Astrocyte (in vitro differentiated cells and primary cell): ENCODE measurements around the gene BICDL2. TPM values are rescaled to one million over a fixed set of nuclear protein-coding genes. Genes with fewer than 3 reads are reported as not detected.

Experiments used
- DNase-seq: peaks from one replicate; pipeline ENCODE4 v3.0.0-alpha.2; 2010; ENCODE audit warnings: low read depth
- FAIRE-seq: peaks from 2 replicates; lab custom pipeline; 2011; peaks lifted over from hg19 to GRCh38; lab: Jason Lieb, UNC
- H2AFZ ChIP-seq: 2 replicates; pipeline ENCODE4 v1.6.0; 2012; ENCODE audit warnings: low read depth, low read length, inconsistent platforms
- H3K27ac ChIP-seq: 2 replicates; pipeline ENCODE4 v1.5.1; 2011; ENCODE audit warnings: low read depth, low read length, inconsistent platforms
- H3K27me3 ChIP-seq: 2 replicates; pipeline ENCODE4 v1.6.0; 2011; ENCODE audit warnings: low read length, inconsistent platforms; ENCODE audit not compliant: insufficient read depth
- H3K36me3 ChIP-seq: 2 replicates; pipeline ENCODE4 v1.5.1; 2011; ENCODE audit warnings: low read length, inconsistent platforms; ENCODE audit not compliant: insufficient read depth
- H3K4me1 ChIP-seq: 2 replicates; pipeline ENCODE4 v1.5.1; 2011; ENCODE audit warnings: low read length, inconsistent platforms; ENCODE audit not compliant: insufficient read depth
- H3K4me2 ChIP-seq: 2 replicates; pipeline ENCODE4 v1.6.0; 2012; ENCODE audit warnings: low read length, inconsistent platforms
- H3K4me3 ChIP-seq: 2 replicates; pipeline ENCODE4 v1.5.1; 2011; ENCODE audit warnings: low read depth, mild to moderate bottlenecking, low read length, inconsistent platforms; ENCODE audit not compliant: insufficient read depth
- H3K79me2 ChIP-seq: 2 replicates; pipeline ENCODE4 v1.6.0; 2012; ENCODE audit warnings: mild to moderate bottlenecking, low read length, inconsistent platforms; ENCODE audit not compliant: insufficient read depth
- H3K9ac ChIP-seq: 2 replicates; pipeline ENCODE4 v1.6.0; 2012; ENCODE audit warnings: mild to moderate bottlenecking, low read length, inconsistent platforms
- H3K9me3 ChIP-seq: 2 replicates; pipeline ENCODE4 v1.5.1; 2012; ENCODE audit warnings: low read depth, mild to moderate bottlenecking, low read length, inconsistent platforms; ENCODE audit not compliant: insufficient read depth
- H4K20me1 ChIP-seq: 2 replicates; pipeline ENCODE4 v1.6.0; 2012; ENCODE audit warnings: low read length, inconsistent platforms; ENCODE audit not compliant: insufficient read depth
- H3K27ac Mint-ChIP-seq: one replicate; pipeline ENCODE4 v1.8.0; 2021; ENCODE audit warnings: mild to moderate bottlenecking, mixed read lengths; ENCODE audit not compliant: unreplicated experiment
- H3K27me3 Mint-ChIP-seq: one replicate; pipeline ENCODE4 v1.8.0; 2021; ENCODE audit warnings: low read depth, mixed read lengths; ENCODE audit not compliant: unreplicated experiment
- H3K36me3 Mint-ChIP-seq: one replicate; pipeline ENCODE4 v1.8.0; 2021; ENCODE audit warnings: low read depth, mixed read lengths; ENCODE audit not compliant: unreplicated experiment
- H3K4me1 Mint-ChIP-seq: one replicate; pipeline ENCODE4 v1.8.0; 2021; ENCODE audit warnings: low read depth, mixed read lengths; ENCODE audit not compliant: unreplicated experiment
- H3K4me3 Mint-ChIP-seq: one replicate; pipeline ENCODE4 v1.8.0; 2021; ENCODE audit warnings: mild to moderate bottlenecking, moderate library complexity, mixed read lengths; ENCODE audit not compliant: unreplicated experiment
- H3K9me3 Mint-ChIP-seq: one replicate; pipeline ENCODE4 v1.8.0; 2021; ENCODE audit warnings: mild to moderate bottlenecking, mixed read lengths; ENCODE audit not compliant: unreplicated experiment
- CTCF ChIP-seq: IDR thresholded peaks from 2 replicates; pipeline ENCODE4 v1.5.1; 2011; ENCODE audit warnings: low read depth, mild to moderate bottlenecking, inconsistent platforms, low read length, moderate library complexity; ENCODE audit not compliant: insufficient read depth
- EZH2 ChIP-seq: IDR thresholded peaks from 2 replicates; pipeline ENCODE4 v1.6.1; 2012; ENCODE audit warnings: mild to moderate bottlenecking, low read length, inconsistent platforms; ENCODE audit not compliant: insufficient read depth
- total RNA-seq: library from RNA; stranded (reverse); gene quantifications from 2 replicates; pipeline ENCODE4 v1.2.1, GENCODE V29; 2021

BICDL2 gene
- total RNA-seq, 1 donor from 2014 or later: 0.16 TPM

- H3K36me3 ChIP-seq: no peaks in the 10 kb centered on the region
- H3K9ac ChIP-seq: peak overlapping the region; percentile 85
- Mint-ChIP-seq H3K4me3 (peak overlapping the region; percentile 86), H3K36me3 (peaks cover 10% of the 10 kb centered on the region), H3K27ac (no peak overlapping the region), H3K9me3 (peaks cover 3% of the 10 kb centered on the region), H3K4me1 (no peaks in the 10 kb centered on the region), H3K27me3 (peaks cover 6% of the 10 kb centered on the region)
- FAIRE-seq: no peak
- H3K4me2 ChIP-seq: peak overlapping the region; percentile 93
- H3K4me1 ChIP-seq: peaks cover 10% of the 10 kb centered on the region
- no peaks in the 10 kb centered on the region for H4K20me1 ChIP-seq
- H2AFZ ChIP-seq: peak overlapping the region; percentile 96
- peaks cover 2% of the 10 kb centered on the region for H3K27me3 ChIP-seq
- no peaks in the 10 kb centered on the region for H3K9me3 ChIP-seq
- TF ChIP-seq EZH2 (no peak), CTCF (peak; percentile 36)
- peak overlapping the region; percentile 50 for H3K27ac ChIP-seq
- peak; percentile 62 for DNase-seq
- H3K79me2 ChIP-seq: no peaks in the 10 kb centered on the region
- H3K4me3 ChIP-seq: peak overlapping the region; percentile 73
Measured at GRCh38 chr16:3059041-3059722, 22.4 kb upstream of the BICDL2 start.

- Histone ChIP-seq H3K4me3 (peak overlapping the region; percentile 73), H3K9ac (peak overlapping the region; percentile 85), H2AFZ (peak overlapping the region; percentile 96), H3K36me3 (no peaks in the 10 kb centered on the region), H3K4me2 (peak overlapping the region; percentile 93), H3K79me2 (no peaks in the 10 kb centered on the region), H4K20me1 (peaks cover 3% of the 10 kb centered on the region), H3K27me3 (no peaks in the 10 kb centered on the region), H3K27ac (peak overlapping the region; percentile 50), H3K4me1 (peaks cover 10% of the 10 kb centered on the region), H3K9me3 (no peaks in the 10 kb centered on the region)
- Mint-ChIP-seq H3K27me3 (peaks cover 6% of the 10 kb centered on the region), H3K4me1 (no peaks in the 10 kb centered on the region), H3K36me3 (peaks cover 10% of the 10 kb centered on the region), H3K9me3 (peaks cover 3% of the 10 kb centered on the region), H3K4me3 (peak overlapping the region; percentile 86), H3K27ac (no peak overlapping the region)
- no peak for FAIRE-seq
- no peak for DNase-seq
- TF ChIP-seq CTCF: no peak
- peak; percentile 55 for TF ChIP-seq EZH2
Measured at GRCh38 chr16:3058139-3059030, 21.6 kb upstream of the BICDL2 start.
